DMS153 treated with DMSO at 0.1 percent for 48 hours (cell line): Measurements from ENCODE around the gene HES4.
"Not testable (repeated sequence)": the region's sequence is repeated elsewhere in the genome, so short reads cannot be mapped to it uniquely, and the experiment has no call there.

Experiments
- DNase-seq: peaks from one replicate; lab custom pipeline; 2025; ENCODE audit not compliant: unreplicated experiment; lab: John Stamatoyannopoulos, UW

Gene HES4

DNA sequence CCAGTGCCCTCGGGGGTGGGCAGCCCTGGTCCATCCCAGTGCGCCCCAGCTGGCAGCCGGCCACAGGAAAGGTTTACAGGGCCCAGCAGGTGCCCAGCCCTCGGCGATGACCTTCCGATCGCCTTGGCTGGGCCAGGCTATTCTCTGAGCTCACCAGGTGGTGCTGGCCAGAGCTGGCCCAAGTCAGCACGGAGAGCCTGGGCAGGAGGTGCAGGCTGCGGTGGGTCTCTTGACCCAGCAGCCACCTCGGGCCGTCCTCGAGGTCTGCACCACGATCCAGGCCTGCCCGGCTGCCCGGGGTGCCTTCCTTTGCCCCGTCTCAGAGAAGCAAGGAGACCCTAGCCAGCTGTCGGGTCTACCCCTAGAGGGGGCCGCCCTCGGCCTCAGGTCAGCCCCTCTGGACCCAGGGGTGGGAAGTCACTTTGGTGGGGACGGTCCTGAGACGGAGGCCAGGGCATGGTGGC, 18.4 kb downstream of the HES4 start:
- no peak for DNase-seq

DNA sequence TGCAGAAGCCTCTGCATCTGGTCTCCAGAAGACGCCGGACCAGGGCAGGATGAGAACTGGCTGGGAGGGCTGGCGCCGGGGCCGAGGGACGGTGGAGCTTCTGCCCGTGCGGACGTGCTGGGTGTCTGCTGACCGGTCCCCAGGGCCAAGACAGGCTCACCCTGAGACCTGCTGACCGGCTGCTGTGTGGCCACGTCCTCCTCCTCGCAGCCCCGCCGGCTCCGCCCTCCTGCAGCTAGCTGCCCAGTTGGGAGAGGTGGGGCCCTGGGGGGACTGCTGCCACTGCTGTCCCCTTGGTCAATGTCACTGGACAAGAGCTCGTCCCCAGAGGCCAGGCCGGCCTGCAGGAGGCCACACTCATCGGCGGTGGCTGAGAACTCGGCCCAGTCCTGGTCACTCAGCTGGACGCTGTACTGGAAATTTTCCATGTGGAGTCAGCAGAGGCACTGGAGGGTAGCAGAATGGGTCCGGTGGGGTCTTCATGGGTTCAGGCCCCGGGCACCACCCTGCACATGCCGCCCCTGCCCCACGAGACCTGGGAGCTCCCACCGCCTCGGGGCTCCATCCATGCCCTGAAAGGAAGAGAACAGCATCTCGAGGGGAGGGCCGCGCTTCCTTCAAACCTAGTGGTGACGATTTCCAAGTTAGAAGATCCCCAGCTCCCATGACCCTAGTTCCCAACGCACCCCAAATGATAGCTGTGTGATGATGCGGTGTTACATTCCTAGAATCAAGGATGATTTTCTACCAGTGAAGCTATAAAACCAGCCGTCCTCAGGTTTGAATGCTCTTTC, 19.1 kb downstream of the HES4 start:
- DNase-seq, result no peak

DNA sequence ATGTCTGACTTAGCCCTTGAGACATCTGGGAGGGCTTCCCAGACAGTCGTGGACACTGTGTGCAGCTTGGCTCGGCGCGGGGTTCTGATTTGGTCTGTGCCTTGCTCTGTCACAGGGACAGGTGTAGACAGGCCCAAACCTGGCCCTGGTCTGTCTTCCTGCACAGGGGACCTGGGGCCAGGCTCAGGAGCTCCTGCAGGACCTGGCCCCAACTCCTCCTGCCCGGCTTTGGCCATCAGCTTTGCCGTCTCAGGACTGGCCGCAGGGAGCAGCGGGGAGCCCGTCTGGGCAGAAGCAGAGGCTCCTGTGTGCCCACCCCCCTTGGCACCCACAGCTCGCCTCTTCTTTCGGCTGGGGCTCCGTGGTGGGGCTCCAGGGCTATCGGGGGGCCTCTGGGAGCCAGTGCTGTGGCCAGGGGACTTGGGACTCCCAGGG, 19.7 kb downstream of the HES4 start:
- DNase-seq, result no peak

DNA sequence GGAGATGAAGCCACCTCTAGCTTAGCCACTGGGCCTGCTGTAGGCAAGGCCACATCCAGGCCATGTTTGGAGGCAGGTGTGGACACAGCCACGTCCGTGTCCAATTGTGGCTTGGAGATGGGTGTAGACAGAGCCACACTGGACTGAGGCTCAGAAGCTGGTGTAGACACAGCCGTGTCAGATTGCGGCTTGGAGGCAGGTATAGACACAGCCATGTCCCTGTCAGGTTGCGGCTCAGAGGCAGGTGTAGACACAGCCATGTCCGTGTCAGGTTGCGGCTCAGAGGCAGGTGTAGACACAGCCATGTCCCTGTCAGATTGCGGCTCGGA, 20.2 kb downstream of the HES4 start:
- DNase-seq, result no peak

DNA sequence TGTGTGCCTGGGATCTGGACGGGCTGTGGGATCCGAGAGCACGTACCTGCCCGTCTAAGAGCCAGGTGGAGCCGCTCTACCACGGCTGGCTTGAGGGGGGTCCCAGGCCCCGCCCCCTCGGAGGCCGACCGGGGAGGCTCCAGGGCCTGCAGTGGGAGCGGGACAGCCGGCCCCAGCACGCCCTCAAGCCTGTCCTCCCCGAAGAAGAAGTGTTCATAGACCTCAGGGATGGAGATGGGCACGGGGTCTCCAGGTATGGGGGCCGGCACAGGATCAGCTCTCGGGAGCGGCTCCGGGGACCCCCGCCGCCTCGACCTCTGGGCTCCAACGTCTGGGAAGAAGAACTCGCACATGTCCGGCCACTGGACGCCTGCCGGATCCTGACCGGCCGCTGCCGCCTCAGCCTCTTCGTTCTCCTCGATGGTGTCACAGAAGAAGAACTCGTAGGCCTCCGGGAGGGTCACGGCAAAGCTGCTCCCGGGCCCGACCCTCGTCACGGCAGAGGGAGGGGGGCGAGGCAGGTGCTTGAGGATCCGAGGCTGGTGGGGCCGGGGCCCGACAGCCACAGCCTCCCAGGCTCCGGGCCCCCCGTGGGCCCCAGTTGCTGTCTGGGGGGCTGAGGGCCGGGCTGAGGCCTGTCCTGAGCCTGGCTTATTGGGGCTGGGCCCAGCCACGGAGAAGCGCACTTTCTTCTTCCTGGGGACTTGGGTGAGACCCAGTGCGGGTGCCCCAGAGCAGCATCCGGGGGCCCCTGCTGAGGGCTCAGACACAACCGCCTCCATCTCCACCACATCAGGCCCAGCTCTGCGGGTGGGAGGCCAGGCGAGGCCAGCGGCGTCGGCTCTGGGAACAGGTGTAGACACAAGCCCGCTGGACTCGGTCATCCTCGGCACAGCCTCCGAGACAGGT, 20.8 kb downstream of the HES4 start:
- no peak for DNase-seq

DNA sequence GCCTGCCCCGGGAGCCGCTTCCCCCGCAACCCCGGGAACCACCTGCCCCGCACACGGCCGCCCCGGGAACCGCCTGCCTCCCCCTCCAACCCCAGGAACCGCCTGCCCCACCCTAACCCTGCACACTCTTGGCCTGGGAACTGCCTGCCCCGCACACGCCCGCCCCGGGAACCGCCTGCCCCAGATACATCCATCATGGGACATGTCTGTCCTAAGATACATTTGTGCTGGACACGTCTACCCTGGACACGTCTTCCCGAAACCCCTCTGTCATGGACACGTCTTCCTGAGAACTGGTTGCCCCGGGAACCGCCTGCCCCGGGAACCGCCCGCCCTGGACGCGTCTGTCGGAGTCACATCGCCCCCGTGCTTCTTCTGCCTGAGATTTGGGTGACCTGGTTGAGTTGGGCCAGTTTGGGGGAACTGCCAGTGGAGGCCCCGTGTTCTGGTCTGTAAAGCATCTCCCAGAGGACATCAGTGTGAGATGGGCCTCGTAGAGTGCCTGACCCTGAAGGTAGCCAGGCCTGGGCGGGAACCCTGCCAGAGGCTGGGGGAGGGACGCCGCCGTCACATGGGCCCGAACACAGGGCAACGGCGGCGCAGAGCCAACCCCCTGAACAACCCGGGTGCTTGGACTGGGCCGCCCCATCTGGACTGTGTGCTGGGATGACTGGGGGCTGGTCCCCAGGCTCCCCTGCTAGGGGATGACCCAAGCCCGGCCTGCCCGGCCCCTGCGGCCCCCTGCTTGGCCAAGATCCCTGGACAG, 21.6 kb downstream of the HES4 start:
- DNase-seq, result no peak

DNA sequence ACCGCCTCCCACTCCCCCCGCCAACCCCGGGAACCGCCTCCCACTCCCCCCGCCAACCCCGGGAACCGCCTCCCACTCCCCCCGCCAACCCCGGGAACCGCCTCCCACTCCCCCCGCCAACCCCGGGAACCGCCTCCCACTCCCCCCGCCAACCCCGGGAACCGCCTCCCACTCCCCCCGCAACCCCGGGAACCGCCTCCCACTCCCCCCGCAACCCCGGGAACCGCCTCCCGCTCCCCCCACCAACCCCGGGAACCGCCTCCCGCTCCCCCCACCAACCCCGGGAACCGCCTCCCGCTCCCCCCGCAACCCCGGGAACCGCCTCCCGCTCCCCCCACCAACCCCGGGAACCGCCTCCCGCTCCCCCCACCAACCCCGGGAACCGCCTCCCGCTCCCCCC, 23.1 kb downstream of the HES4 start:
- DNase-seq, result not testable (repeated sequence)

DNA sequence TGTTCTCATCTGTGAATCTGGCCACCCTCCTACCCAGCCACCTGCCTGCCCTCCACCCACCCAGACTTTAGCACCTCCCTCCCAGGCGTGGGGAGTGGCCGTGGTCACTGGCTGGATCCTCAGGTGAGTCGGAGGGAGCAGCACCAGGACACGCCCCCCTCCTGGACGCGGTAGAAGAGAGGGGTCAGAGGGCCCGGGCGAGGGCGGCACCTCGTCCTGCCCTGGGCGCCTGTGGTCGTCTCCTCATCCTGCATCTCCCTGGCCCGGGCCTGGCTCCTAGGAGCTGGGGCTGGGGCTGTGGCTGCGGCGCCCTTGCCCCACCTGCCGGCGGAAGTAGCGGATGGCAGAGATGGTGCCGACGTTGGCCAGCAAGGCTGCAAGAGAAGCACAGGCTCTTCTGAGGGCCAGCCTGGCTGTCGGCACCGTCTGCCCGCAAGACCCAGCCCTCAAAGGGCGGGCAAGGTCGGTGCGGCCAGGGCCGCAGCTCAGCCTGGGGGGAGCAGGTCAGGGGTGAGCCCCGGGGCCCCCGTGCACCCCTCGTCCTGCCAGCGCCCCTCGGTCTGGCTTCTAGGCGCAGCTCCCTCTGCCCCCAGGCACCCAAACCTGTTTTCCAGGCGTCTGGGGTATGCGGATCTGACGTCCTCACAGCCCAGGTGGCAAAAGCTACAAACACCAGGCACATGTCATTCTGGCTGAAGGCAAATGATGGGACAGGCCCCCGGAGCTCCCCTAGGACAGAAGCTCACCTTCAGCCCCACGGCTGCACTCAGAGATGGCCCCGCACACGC, 23.8 kb downstream of the HES4 start:
- DNase-seq, result peak; percentile 54

DNA sequence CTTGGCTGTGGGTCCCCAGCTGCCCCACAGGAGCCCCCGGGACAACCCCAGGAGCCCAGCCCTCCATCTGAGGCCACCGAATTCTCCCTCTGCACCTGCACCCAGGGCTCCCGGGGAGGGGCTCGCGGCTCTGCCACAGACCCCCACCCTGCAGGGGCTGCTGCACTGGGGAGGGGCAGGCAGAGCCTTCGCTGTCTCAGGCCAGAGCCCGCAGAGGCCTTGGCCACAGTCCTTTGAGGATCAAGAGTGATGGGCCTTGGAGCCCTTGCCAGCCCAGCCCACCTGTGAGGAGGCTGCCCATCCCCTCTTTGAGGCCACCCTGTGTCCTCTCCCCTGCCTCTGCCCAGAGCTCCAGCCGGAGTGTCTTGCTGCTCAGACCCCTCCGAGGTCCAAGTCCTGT, 24.5 kb downstream of the HES4 start:
- no peak for DNase-seq

DNA sequence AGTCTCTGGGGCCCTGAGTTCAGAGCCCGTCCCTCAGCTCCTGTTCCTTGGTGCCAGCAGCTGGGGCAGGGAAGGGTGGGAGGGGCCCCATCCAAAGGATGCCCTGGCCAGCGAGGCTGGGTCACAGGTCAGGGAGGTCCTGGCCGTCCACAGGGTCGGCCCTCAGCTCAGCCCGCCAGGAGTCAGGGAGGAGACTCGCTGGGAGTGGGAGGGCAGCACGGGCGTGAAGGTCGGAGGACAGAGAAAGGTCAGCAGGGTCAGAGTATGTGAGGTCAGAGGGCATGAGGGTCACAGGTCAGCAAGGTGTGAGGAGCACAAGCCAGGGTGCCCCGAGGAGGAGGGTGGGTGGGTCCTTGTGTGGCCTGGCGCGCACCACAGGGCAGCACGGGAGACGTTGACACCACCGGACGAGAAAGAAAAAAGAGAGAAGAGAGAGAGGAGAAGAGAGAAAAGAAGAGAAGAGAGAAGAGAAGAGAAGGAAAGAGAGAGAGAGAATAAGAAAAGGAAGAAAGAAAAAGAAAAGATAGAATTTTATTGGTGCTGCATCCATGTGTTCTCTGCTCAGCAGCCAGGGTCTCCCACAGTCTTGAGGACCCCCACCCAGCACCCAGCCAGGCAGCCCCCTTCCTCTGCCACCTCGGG, 25.1 kb downstream of the HES4 start:
- no peak for DNase-seq

DNA sequence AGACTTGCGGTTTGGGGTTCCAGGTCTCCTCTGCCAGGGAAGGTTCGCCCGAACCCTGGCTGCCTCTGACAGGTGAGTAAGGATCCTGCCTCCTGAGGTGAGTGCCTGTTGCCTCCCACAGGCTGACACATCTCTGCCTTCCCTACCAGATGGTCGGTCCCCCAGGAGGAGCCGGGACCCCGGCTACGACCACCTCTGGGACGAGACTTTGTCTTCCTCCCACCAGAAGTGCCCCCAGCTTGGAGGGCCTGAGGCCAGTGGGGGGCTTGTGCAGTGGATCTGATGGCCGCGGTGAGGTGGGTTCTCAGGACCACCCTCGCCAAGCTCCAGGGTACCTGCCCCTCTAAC, 25.6 kb downstream of the HES4 start:
- DNase-seq, result no peak

DNA sequence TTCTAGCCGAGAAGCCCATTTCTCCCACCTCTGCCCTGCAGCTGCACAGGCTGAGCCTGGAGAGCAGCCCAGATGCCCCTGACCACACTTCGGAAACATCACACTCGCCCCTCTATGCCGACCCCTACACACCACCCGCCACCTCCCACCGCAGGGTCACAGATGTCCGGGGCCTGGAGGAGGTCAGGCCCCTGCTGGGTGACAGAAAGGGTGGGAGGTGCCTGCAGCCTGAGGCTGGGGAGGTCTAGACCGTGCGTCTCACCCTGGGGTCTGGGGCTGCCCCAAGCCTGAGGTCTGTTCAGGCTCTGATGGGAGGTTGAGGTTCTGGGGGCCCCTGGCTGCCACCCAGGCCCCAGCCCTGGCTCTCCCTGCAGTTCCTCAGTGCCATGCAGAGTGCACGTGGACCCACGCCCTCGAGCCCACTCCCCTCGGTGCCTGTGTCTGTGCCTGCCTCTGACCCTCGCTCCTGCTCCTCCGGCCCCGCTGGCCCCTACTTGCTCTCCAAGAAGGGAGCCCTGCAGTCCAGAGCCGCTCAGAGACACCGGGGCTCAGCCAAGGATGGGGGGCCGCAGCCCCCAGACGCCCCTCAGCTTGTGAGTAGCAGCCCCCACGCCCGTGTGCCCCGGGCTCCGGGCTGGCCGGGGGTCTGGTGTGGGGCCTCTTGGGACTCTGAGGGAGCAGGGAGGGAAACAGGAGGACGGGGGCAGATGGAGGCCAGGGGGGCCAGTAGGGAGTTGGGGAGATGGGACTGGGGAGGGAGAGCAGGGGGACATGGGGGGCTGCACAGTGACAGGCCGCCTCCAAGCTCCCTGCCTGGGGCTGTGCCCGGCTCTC, 26.2 kb downstream of the HES4 start:
- DNase-seq, result no peak

DNA sequence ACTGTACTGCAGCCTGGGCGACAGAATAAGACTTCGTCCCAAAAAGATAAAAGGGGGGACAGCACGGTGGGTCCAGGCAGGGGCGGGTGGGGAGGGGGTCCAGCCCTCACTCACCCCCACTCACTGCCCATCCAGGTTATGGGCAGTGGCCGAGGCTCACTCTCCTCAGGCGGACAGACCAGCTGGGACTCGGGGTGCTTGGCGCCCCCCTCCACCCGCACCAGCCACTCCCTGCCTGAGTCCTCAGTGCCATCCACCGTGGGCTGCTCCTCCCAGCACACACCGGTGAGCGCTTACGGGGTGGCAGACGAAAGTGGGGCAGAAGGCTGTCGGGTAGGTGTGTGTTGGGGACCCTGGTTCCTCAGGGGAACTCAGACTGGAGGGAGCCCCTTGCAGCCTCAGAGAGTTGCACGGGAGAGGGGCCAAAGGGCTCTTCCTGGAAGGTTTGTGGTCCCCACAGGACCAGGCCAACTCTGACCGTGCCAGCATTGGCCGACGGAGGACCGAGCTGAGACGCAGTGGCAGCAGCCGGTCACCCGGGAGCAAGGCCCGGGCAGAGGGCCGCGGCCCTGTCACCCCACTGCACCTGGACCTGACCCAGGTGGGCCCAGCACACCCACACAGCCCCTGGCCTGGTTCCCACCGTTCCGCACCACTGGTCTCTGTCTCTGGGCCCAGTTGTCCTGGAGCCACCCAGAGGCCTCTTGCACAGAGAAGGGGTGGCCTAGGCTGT, 27.0 kb downstream of the HES4 start:
- DNase-seq, result no peak

DNA sequence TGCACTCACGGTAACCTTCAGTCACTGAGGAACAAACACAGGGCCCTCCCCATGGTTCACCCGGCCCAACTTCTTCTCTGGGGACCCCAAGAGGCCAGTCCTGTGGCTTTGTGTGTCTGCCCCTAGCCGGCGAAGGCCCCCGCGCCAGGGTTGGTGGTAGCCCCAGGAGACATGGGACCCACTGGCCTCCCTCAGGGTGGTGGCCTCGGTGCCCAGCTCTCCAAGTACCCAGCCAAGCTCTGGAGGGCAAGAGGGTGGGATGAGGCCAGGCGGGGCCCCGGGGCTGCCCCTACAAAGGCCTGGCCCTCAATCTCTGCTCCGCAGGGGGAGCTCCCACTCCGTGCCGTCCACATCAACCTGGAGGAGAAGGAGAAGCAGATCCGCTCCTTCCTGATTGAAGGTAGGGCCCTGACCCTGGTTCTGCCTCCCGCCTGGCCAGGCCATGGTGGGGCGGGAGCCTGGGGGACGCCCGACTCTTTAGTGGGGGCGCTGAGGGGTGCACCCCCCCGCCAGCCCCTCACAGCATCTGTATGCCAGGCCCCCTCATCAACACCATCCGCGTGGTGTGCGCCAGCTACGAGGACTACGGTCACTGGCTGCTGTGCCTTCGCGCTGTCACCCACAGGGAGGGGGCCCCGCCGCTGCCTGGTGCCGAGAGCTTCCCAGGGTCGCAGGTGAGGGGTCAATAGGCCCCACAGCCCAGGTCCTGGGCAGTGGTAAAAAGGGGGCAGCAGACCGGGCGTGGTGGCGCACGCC, 28.0 kb downstream of the HES4 start:
- DNase-seq, result no peak

DNA sequence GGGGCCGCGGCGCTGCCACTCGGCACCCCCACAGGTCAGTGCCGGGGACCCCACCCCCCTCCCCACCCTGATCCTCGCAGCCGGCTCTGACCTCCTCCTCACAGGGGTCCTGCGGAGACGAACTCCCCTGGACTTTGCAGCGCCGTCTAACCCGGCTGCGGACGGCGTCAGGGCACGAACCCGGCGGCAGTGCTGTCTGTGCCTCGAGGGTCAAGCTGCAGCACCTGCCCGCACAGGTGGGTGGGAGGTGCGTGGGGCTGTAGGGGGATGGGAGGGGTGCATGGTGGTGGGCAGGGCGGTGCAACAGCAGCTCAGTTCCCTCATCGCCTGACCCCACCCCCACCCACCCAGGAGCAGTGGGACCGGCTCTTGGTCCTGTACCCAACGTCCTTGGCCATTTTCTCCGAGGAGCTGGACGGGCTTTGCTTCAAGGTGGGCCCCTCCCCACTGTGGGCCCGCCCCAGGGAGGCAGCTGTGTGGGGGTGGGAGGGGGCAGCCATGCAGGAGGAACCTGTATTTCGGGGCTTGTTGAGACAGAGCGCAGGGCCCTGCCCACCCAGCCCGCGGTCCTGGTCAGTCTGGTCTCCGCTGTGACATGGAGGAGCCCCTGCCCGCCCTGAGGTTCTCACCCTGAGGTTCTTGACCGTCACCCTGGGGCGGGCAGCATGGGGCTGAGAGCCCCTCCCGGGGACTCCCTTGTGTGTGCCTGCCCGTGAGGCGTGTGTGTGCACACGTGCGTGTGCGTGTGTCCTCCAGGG, 28.7 kb downstream of the HES4 start:
- DNase-seq, result no peak

DNA sequence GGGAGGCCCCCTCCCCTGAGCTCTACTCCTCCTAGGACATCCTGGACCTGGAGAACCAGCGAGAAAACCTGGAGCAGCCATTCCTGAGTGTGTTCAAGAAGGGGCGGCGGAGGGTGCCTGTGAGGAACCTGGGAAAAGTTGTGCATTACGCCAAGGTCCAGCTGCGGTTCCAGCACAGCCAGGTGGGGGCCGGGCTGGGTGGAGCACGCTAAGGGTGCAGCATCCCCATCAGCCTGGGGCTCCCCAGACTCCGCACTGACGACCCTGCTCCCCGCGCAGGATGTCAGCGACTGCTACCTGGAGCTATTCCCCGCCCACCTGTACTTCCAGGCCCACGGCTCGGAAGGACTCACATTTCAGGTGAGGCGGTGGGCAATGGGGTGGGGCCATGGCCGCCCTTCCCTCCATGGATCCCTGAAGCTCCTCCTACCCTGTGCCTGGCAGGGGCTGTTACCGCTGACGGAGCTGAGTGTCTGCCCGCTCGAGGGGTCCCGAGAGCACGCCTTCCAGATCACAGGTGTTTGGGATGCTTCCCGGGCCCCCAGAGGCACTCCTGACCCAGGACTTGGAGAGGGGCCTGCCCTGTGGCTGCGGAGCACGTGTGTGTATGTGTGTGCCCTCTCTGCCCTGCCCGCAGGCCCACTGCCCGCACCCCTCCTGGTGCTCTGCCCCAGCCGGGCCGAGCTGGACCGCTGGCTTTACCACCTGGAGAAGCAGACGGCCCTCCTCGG, 29.5 kb downstream of the HES4 start:
- no peak for DNase-seq
